ENCODE measurements around the gene DEFB129.
"Not testable (repeated sequence)": the region's sequence is repeated elsewhere in the genome, so short reads cannot be mapped to it uniquely, and the experiment has no call there.

DEFB129 gene

DNA sequence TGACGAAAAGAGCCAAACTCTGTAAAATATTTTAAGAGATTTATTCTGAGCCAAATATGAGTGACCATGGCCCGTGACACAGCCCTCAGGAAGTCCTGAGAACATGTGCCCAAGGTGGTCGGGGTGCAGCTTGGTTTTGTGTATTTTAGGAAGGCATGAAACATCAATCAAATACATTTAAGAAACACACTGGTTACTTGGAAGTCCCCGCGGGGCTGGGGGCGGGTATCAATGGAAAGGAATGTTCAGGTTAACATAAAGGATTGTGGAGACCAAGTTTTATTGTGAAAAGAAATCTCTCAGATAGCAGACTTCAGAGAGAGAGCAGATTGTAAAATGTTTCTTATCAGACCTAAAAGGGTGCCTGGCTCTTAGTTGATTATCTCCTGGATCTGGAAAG is 26.4 kb downstream of the DEFB129 start:
- not testable (repeated sequence) for H3K36me3 ChIP-seq (ENCODE audit: control insufficient read depth, insufficient read depth, low read length); H3K4me3 ChIP-seq (ENCODE audit: low read depth, low read length); H3K9ac ChIP-seq (ENCODE audit: low read depth, low read length); H3K9me3 ChIP-seq (ENCODE audit: control insufficient read depth, insufficient read depth, low read length); H3K27ac ChIP-seq (ENCODE audit: low read depth, low read length)
- Histone ChIP-seq H3K4me1 (ENCODE audit: control insufficient read depth, insufficient read depth, low read length) (peaks cover 12% of the 10 kb centered on the region), H3K27me3 (ENCODE audit: control insufficient read depth, insufficient read depth, low read length) (peaks cover 96% of the 10 kb centered on the region)

DNA sequence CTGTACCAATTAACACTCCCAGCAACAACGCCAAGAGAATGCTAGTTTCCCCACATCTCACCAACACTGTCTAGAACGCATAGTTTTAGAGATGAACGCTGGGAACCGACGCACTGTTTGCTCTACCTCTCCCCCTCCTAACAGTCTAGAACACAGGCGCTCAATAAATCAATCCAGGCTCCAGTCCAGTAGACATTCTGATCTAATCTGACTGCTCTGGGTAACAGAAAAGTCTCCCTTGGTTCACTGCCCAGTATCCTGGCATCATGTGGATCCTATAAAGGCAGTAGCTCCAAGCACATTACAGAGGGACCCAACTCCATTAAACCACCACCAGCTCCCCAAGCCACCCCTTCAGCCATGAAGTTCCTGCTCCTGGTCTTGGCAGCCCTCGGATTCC is 30.4 kb downstream of the DEFB129 start, which contains the start of gene DEFB132:
DEFB132 (plus strand) TSS at position 306 of the 400 bp plus-strand sequence; CDS start at position 361, 55 bp downstream.
- H3K4me3 ChIP-seq (ENCODE audit: low read depth, low read length) = no peak within 1 kb of the TSS
- no peaks in the 10 kb centered on the region for H3K9me3 ChIP-seq (ENCODE audit: control insufficient read depth, insufficient read depth, low read length)
- no peaks in the 10 kb centered on the region for H3K4me1 ChIP-seq (ENCODE audit: control insufficient read depth, insufficient read depth, low read length)
- peaks cover 84% of the 10 kb centered on the region for H3K27me3 ChIP-seq (ENCODE audit: control insufficient read depth, insufficient read depth, low read length)
- H3K9ac ChIP-seq (ENCODE audit: low read depth, low read length) = no peak within 1 kb of the TSS
- no peak within 1 kb of the TSS for H3K27ac ChIP-seq (ENCODE audit: low read depth, low read length)
- no peaks in the 10 kb centered on the region for H3K36me3 ChIP-seq (ENCODE audit: control insufficient read depth, insufficient read depth, low read length)

DNA sequence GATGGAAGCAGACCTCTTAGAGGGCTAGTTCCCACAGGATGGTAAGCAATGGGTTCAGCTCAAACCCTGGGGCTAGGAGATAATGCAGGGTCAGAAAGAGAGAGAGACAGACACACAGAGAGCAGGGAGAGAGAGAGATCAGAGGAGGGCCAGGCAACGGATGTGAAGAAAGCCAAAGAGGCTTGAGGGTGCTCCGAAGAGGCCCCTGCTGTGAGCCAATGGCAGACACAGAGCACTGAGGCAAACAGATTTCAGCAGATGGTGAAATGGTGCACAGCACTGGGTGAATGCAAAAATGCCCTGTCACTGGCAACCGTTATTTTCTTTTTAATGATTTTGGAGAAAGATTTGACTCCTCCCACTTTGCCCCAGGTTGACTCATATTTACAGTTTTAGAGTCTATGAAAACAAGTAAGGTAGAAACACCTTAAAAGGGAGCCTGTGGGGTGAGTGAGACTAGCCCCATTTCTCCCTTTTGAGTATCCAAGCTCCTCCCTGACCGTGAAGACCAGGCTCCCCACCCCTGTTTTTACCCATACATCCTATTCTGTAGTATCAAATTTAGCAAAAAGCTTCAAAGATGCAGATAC is 31.3 kb downstream of the DEFB129 start:
- no peak overlapping the region for H3K9ac ChIP-seq (ENCODE audit: low read depth, low read length)
- no peaks in the 10 kb centered on the region for H3K36me3 ChIP-seq (ENCODE audit: control insufficient read depth, insufficient read depth, low read length)
- H3K9me3 ChIP-seq (ENCODE audit: control insufficient read depth, insufficient read depth, low read length) = no peaks in the 10 kb centered on the region
- H3K4me3 ChIP-seq (ENCODE audit: low read depth, low read length) = no peak overlapping the region
- H3K4me1 ChIP-seq (ENCODE audit: control insufficient read depth, insufficient read depth, low read length) = no peaks in the 10 kb centered on the region
- H3K27me3 ChIP-seq (ENCODE audit: control insufficient read depth, insufficient read depth, low read length) = peaks cover 84% of the 10 kb centered on the region
- H3K27ac ChIP-seq (ENCODE audit: low read depth, low read length) = no peak overlapping the region

DNA sequence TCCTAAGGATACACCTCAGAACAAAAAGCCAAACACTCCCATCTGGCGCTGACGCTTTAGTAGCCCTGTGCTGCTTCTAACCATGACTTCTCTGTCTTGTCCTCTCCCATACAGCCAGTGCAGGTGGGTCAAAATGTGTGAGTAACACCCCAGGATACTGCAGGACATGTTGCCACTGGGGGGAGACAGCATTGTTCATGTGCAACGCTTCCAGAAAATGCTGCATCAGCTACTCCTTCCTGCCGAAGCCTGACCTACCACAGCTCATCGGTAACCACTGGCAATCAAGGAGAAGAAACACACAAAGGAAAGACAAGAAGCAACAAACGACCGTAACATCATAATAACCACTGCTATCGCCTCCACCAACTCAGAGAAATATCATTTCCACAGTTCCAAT is 31.9 kb downstream of the DEFB129 start:
- Histone ChIP-seq H3K36me3 (ENCODE audit: control insufficient read depth, insufficient read depth, low read length) (no peaks in the 10 kb centered on the region), H3K9me3 (ENCODE audit: control insufficient read depth, insufficient read depth, low read length) (no peaks in the 10 kb centered on the region), H3K27ac (ENCODE audit: low read depth, low read length) (no peak overlapping the region), H3K9ac (ENCODE audit: low read depth, low read length) (no peak overlapping the region), H3K4me1 (ENCODE audit: control insufficient read depth, insufficient read depth, low read length) (no peaks in the 10 kb centered on the region), H3K27me3 (ENCODE audit: control insufficient read depth, insufficient read depth, low read length) (peaks cover 83% of the 10 kb centered on the region), H3K4me3 (ENCODE audit: low read depth, low read length) (no peak overlapping the region)

DNA sequence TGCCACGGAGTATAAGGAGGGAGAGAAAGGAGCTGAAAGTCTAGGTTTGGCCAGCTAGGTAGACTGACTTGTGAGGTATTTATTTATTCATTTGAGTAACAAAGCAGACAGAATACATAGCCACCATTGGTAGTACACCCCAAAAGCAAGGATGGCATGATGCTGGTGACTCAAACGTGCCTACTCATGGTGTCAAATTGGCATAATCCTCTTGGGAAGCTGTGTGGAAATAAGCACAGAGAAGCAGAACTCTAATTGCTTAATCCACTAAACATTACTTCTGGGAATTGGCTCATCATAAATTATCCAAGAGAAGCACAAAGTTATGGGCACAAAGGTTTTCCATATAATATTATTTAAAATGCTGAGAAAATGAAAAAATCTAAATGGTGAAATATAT is 32.9 kb downstream of the DEFB129 start:
- Histone ChIP-seq H3K27ac (ENCODE audit: low read depth, low read length) (no peak overlapping the region), H3K36me3 (ENCODE audit: control insufficient read depth, insufficient read depth, low read length) (no peaks in the 10 kb centered on the region), H3K4me3 (ENCODE audit: low read depth, low read length) (no peak overlapping the region), H3K4me1 (ENCODE audit: control insufficient read depth, insufficient read depth, low read length) (no peaks in the 10 kb centered on the region), H3K27me3 (ENCODE audit: control insufficient read depth, insufficient read depth, low read length) (peaks cover 76% of the 10 kb centered on the region), H3K9ac (ENCODE audit: low read depth, low read length) (no peak overlapping the region), H3K9me3 (ENCODE audit: control insufficient read depth, insufficient read depth, low read length) (no peaks in the 10 kb centered on the region)

DNA sequence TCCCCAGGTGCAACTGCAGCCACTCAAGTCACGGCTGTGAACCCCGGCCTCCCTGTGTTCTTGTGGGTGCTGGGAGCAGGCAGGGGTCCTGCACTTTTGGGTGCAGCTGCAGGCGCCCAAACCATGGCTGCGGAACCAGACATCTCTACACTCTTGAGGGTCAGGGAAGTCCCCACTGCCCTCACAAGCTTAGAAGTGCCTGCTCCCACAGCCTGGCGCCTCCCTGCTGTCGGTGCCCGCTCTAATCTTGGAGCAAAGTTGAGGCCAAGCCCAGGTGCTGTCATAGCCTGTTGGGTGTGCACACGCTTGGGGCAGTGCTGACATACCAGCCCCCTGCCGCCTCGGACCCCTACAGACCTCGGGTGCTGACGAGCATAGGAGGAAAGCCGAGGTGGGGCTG is 36.6 kb downstream of the DEFB129 start:
- Histone ChIP-seq H3K27me3 (ENCODE audit: control insufficient read depth, insufficient read depth, low read length) (peaks cover 62% of the 10 kb centered on the region), H3K9ac (ENCODE audit: low read depth, low read length) (no peak overlapping the region), H3K4me1 (ENCODE audit: control insufficient read depth, insufficient read depth, low read length) (no peaks in the 10 kb centered on the region), H3K27ac (ENCODE audit: low read depth, low read length) (no peak overlapping the region), H3K4me3 (ENCODE audit: low read depth, low read length) (no peak overlapping the region), H3K36me3 (ENCODE audit: control insufficient read depth, insufficient read depth, low read length) (no peaks in the 10 kb centered on the region), H3K9me3 (ENCODE audit: control insufficient read depth, insufficient read depth, low read length) (no peaks in the 10 kb centered on the region)

DNA sequence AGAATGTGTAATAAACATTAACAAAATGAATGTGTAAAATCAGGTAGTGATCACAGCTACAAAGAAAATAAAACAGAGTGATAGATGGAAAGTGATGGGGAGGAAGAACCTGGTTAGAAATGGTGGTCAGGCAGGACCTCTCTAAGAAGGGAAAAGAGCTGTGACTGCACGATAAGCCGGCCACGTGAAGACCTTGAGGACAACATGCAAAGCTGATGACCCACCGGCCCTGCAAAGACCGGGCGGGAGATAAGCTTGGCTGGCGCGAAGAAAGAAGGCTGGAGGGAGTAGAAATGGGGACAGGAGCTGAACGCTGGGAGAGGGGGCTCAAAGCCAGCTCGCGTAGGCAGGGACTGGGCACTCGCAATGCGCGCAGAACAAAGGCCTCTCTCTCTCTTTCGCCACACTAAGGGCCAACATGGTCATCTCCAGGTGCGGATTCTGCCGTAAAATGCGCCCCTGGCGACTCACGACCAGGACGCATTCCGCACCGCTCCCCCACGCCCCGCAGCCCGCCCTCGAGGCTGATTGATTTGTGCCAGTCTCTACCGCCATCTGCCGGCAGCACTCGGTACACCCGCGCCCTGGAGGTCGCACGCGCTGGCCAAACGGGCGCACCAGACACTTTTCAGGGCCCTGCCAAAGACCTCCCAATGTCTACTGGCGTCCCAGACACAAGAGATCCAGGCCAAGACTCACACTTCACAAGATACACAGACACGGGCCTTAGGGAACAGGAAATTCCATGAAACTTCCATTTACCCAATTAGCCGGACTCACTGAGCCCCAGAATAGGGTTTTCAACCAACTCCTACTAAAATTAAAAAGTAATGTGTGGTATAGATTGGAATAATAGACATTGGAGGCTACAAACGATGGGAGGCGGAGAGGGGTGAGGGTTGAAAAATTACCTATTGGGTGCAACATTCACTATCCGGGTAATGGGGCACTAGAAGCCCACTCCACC is 39.8 kb downstream of the DEFB129 start:
- Histone ChIP-seq H3K9me3 (ENCODE audit: control insufficient read depth, insufficient read depth, low read length) (no peaks in the 10 kb centered on the region), H3K27ac (ENCODE audit: low read depth, low read length) (no peak overlapping the region), H3K27me3 (ENCODE audit: control insufficient read depth, insufficient read depth, low read length) (peaks cover 40% of the 10 kb centered on the region), H3K36me3 (ENCODE audit: control insufficient read depth, insufficient read depth, low read length) (no peaks in the 10 kb centered on the region), H3K9ac (ENCODE audit: low read depth, low read length) (peak overlapping the region; percentile 39; the same call in 1 of the 2 replicates), H3K4me3 (ENCODE audit: low read depth, low read length) (peak overlapping the region; percentile 52), H3K4me1 (ENCODE audit: control insufficient read depth, insufficient read depth, low read length) (no peaks in the 10 kb centered on the region)

DNA sequence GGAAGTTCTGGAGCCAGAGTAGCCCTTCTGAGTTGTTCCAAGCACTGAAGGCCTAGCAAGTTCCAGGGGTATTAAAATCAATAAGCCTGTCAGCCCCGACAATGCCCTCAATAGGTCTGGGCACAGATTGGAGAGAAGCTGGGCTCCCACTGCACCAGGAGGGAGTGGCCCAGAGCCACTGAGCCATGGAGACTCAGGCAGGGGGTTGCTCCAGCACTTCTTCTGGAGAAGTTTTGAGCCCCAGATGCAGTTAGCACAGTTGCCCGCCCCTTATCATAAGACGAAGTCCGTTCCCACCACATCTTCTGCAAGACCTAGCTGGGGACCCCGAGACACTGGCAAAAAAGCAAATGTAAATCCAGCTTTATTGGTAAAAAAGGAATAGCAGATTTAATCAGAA is 43.5 kb downstream of the DEFB129 start:
- Histone ChIP-seq H3K9me3 (ENCODE audit: control insufficient read depth, insufficient read depth, low read length) (no peaks in the 10 kb centered on the region), H3K27me3 (ENCODE audit: control insufficient read depth, insufficient read depth, low read length) (peaks cover 19% of the 10 kb centered on the region), H3K27ac (ENCODE audit: low read depth, low read length) (no peak overlapping the region), H3K4me1 (ENCODE audit: control insufficient read depth, insufficient read depth, low read length) (no peaks in the 10 kb centered on the region), H3K9ac (ENCODE audit: low read depth, low read length) (no peak overlapping the region), H3K36me3 (ENCODE audit: control insufficient read depth, insufficient read depth, low read length) (peaks cover under 1% of the 10 kb centered on the region), H3K4me3 (ENCODE audit: low read depth, low read length) (no peak overlapping the region)

DNA sequence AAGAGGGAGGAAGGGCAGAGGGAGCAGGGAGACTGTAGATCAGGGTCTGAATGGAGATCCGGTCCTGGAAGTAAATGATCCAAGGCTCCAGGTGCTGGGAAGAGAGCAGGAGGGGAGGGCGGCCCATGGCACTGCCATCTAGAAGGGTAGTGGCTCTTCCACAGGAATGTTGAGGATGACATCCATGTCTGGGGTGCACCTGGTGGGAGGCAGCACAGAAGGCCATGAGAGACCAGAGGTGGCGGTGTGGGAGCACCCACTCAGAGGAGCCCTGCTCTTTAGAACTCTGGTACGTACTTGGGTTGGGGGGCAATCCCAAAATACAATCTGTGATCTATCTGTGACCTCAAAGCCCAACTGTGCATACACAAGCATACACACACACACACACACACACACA is 44.0 kb downstream of the DEFB129 start:
- no peaks in the 10 kb centered on the region for H3K9me3 ChIP-seq (ENCODE audit: control insufficient read depth, insufficient read depth, low read length)
- H3K4me3 ChIP-seq (ENCODE audit: low read depth, low read length) = no peak overlapping the region
- H3K36me3 ChIP-seq (ENCODE audit: control insufficient read depth, insufficient read depth, low read length) = peaks cover 6% of the 10 kb centered on the region
- H3K27me3 ChIP-seq (ENCODE audit: control insufficient read depth, insufficient read depth, low read length) = peaks cover 13% of the 10 kb centered on the region
- no peaks in the 10 kb centered on the region for H3K4me1 ChIP-seq (ENCODE audit: control insufficient read depth, insufficient read depth, low read length)
- no peak overlapping the region for H3K27ac ChIP-seq (ENCODE audit: low read depth, low read length)
- no peak overlapping the region for H3K9ac ChIP-seq (ENCODE audit: low read depth, low read length)

DNA sequence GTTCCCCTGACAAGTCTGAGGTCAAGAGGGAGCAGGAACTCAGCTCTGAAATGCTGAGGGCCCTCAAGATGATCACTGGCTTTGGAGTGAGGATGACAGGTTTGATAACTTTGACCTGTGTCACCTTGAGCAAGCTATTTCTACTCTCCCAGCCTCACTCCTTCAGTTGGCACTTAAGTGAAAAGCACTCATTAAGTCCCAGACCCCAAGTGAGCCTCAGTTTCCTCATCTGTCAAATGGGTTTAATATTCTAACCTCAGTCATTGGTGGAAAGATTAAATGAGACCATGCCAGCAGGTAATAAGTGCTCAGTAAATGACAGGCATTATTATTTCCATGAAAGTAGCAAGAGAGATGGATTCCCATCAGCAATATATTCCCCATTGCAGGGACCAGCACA is 44.5 kb downstream of the DEFB129 start:
- Histone ChIP-seq H3K36me3 (ENCODE audit: control insufficient read depth, insufficient read depth, low read length) (peaks cover 10% of the 10 kb centered on the region), H3K4me1 (ENCODE audit: control insufficient read depth, insufficient read depth, low read length) (no peaks in the 10 kb centered on the region), H3K9me3 (ENCODE audit: control insufficient read depth, insufficient read depth, low read length) (no peaks in the 10 kb centered on the region), H3K27ac (ENCODE audit: low read depth, low read length) (no peak overlapping the region), H3K27me3 (ENCODE audit: control insufficient read depth, insufficient read depth, low read length) (peaks cover 9% of the 10 kb centered on the region), H3K9ac (ENCODE audit: low read depth, low read length) (no peak overlapping the region), H3K4me3 (ENCODE audit: low read depth, low read length) (no peak overlapping the region)

DNA sequence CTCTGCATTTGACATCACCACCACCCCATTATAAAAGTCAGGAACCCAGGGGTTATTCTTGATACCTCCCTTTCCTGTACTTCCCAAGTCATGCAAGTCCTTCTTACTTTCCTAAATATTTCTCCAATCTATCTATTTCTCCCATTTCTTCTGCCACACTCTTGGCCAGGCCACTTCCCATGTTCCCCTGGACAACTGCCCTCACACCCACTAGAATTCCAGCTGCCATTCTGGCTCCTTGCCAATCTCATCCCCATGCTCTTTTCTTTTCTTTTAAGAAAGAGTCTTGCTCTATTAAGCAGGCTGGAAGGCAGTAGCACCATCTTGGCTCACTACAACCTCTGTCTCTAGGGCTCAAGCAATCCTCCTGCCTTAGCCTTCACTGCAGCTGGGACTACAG is 45.7 kb downstream of the DEFB129 start:
- Histone ChIP-seq H3K4me3 (ENCODE audit: low read depth, low read length) (no peak overlapping the region), H3K9ac (ENCODE audit: low read depth, low read length) (no peak overlapping the region), H3K27ac (ENCODE audit: low read depth, low read length) (no peak overlapping the region), H3K4me1 (ENCODE audit: control insufficient read depth, insufficient read depth, low read length) (no peaks in the 10 kb centered on the region), H3K36me3 (ENCODE audit: control insufficient read depth, insufficient read depth, low read length) (peaks cover 22% of the 10 kb centered on the region), H3K9me3 (ENCODE audit: control insufficient read depth, insufficient read depth, low read length) (no peaks in the 10 kb centered on the region), H3K27me3 (ENCODE audit: control insufficient read depth, insufficient read depth, low read length) (no peaks in the 10 kb centered on the region; the same call in 1 of the 2 replicates)

Measured in HUES48 (cell line).